Lower lobe of right lung (tissue), 2 donors: ENCODE data around the gene CDC37L1. TPM values are rescaled to one million over a fixed set of nuclear protein-coding genes. Genes with fewer than 3 reads are reported as not detected.

Source experiments
- ATAC-seq, 2 donors: fragments of 200-7000 bp; cut with Tn5 transposase; one replicate each; pipeline ENCODE4 v1.9.1; 2020 to 2022; ENCODE audit warnings: mild to moderate bottlenecking in 2 of 2, moderate library complexity in 2 of 2
- DNase-seq: peaks from one replicate; pipeline ENCODE4 v3.0.0-alpha.2; 2020
- H3K27ac ChIP-seq: fragments of 200-600 bp; one replicate; pipeline ENCODE4 v1.8.0; 2022
- H3K27me3 ChIP-seq: fragments of 200-600 bp; one replicate; pipeline ENCODE4 v1.8.0; 2022; ENCODE audit warnings: low read depth
- H3K36me3 ChIP-seq: fragments of 200-600 bp; one replicate; pipeline ENCODE4 v1.8.0; 2022; ENCODE audit warnings: mild to moderate bottlenecking
- H3K4me1 ChIP-seq: fragments of 200-600 bp; one replicate; pipeline ENCODE4 v1.8.0; 2022
- H3K4me3 ChIP-seq: fragments of 200-600 bp; one replicate; pipeline ENCODE4 v1.8.0; 2022; ENCODE audit warnings: mild to moderate bottlenecking
- H3K9me3 ChIP-seq: fragments of 200-600 bp; one replicate; pipeline ENCODE4 v1.8.0; 2022
- CTCF ChIP-seq: fragments of 200-600 bp; IDR thresholded peaks from one replicate; pipeline ENCODE4 v1.8.0; 2022; ENCODE audit warnings: antibody characterized with exemption, mild to moderate bottlenecking
- intact Hi-C: fragments of 100-400 bp; cut with DNase I; formaldehyde crosslinking; loops from one replicate; pipeline ENCODE4 v1.11.0; 2022
- total RNA-seq: library from RNA; stranded (reverse); fragmentation: NEBNext Ultra II Directional; extraction: Animal tissue kit (Norgen Biotek cat#: 25700); gene quantifications from one replicate; pipeline ENCODE4 v1.2.1, GENCODE V29; 2021
- donor health status: DM: no; HTN: yes; CAD: no; lungs with severe emphysema.

Gene CDC37L1
- total RNA-seq, 1 donor from 2014 or later = 14.3 TPM

- H3K27ac ChIP-seq = peak overlapping the region; percentile 80
- no peak for TF ChIP-seq CTCF
- peaks cover 47% of the 10 kb centered on the region for H3K4me1 ChIP-seq
- peak in 1 of 2 donors; percentile 28 for ATAC-seq
- DNase-seq = no peak
- H3K27me3 ChIP-seq = no peaks in the 10 kb centered on the region
- intact Hi-C loops = no loop called here
- H3K4me3 ChIP-seq = peak overlapping the region; percentile 62
- H3K9me3 ChIP-seq = no peaks in the 10 kb centered on the region
- no peaks in the 10 kb centered on the region for H3K36me3 ChIP-seq
Measured at GRCh38 chr9:4665357-4665756, 14.0 kb upstream of the CDC37L1 start.

- ATAC-seq = peak; percentile 85 to 88
Measured at GRCh38 chr9:4666042-4666699, 13.2 kb upstream of the CDC37L1 start, which contains the start of gene SPATA6L. TSS of gene SPATA6L (minus strand) at chr9:4666480. CDS start at chr9:4666250, 230 bp downstream.

GRCh38 chr9:4667681-4668080 lies 11.7 kb upstream of the CDC37L1 start:
- H3K27ac ChIP-seq = no peak overlapping the region

More at GRCh38 chr9:4666042-4666699, 13.2 kb upstream of the CDC37L1 start, which contains the start of gene SPATA6L:
- H3K27me3 ChIP-seq = no peaks in the 10 kb centered on the region
- no peaks in the 10 kb centered on the region for H3K36me3 ChIP-seq
- peak within 1 kb of the TSS; percentile 80 for H3K27ac ChIP-seq
- intact Hi-C loops = no loop called here
- H3K4me3 ChIP-seq = peak within 1 kb of the TSS; percentile 62
- H3K4me1 ChIP-seq = peaks cover 46% of the 10 kb centered on the region
- peak; percentile 90 for DNase-seq
- TF ChIP-seq CTCF = peak; percentile 19
- no peaks in the 10 kb centered on the region for H3K9me3 ChIP-seq

GRCh38 chr9:4668604-4669003 lies 10.8 kb upstream of the CDC37L1 start:
- DNase-seq = no peak
- H3K27ac ChIP-seq = no peak overlapping the region
- H3K4me1 ChIP-seq = peaks cover 26% of the 10 kb centered on the region
- intact Hi-C loops = no loop called here
- H3K4me3 ChIP-seq = no peak overlapping the region
- H3K36me3 ChIP-seq = no peaks in the 10 kb centered on the region
- no peak for ATAC-seq
- H3K27me3 ChIP-seq = no peaks in the 10 kb centered on the region
- no peak for TF ChIP-seq CTCF
- no peaks in the 10 kb centered on the region for H3K9me3 ChIP-seq

More at GRCh38 chr9:4667681-4668080, 11.7 kb upstream of the CDC37L1 start:
- Histone ChIP-seq H3K9me3 (no peaks in the 10 kb centered on the region), H3K4me1 (peaks cover 35% of the 10 kb centered on the region), H3K27me3 (no peaks in the 10 kb centered on the region), H3K36me3 (no peaks in the 10 kb centered on the region), H3K4me3 (no peak overlapping the region)
- ATAC-seq (no peak), DNase-seq (no peak)
- intact Hi-C loops = no loop called here
- TF ChIP-seq CTCF = no peak

- Histone ChIP-seq H3K27ac (no peak overlapping the region), H3K36me3 (no peaks in the 10 kb centered on the region), H3K4me3 (no peak overlapping the region), H3K27me3 (no peaks in the 10 kb centered on the region), H3K4me1 (peaks cover 13% of the 10 kb centered on the region), H3K9me3 (no peaks in the 10 kb centered on the region)
- ATAC-seq (no peak), DNase-seq (no peak)
- no peak for TF ChIP-seq CTCF
- intact Hi-C loops = loop anchor here (10.0 kb wide), 1 partner anchor 65 kb away; no protein-coding TSS in a partner anchor
Measured at GRCh38 chr9:4669890-4670289, 9.5 kb upstream of the CDC37L1 start.
